SH-SY5Y (cell line): ENCODE data around the gene BICD2.

ENCODE experiments used
- GATA2 ChIP-seq: IDR thresholded peaks from 2 replicates; pipeline ENCODE4 v1.6.1; 2011; ENCODE audit warnings: mild to moderate bottlenecking, low read depth, low read length
- GATA3 ChIP-seq: IDR thresholded peaks from 2 replicates; pipeline ENCODE4 v1.6.1; 2011; ENCODE audit warnings: low read depth, mild to moderate bottlenecking, low read length, moderate library complexity

GRCh38 chr9:92794426-92794825 is 29.8 kb upstream of the BICD2 start:
- TF ChIP-seq GATA3 (no peak), GATA2 (no peak)
